ENCODE results near the gene ALDH1L1.

ALDH1L1 gene

GRCh38 chr3:126053949-126054569 lies 126.3 kb downstream of the ALDH1L1 start:
- Histone ChIP-seq H3K4me3 (ENCODE audit: low read length) (no peak overlapping the region), H3K9ac (ENCODE audit: low read length) (no peak overlapping the region), H3K27me3 (ENCODE audit: control insufficient read depth, insufficient read depth, low read length) (no peaks in the 10 kb centered on the region), H3K9me3 (ENCODE audit: control insufficient read depth, low read length) (no peaks in the 10 kb centered on the region), H3K4me1 (ENCODE audit: control insufficient read depth, insufficient read depth, low read length) (no peaks in the 10 kb centered on the region), H3K36me3 (ENCODE audit: control insufficient read depth, insufficient read depth, low read length) (no peaks in the 10 kb centered on the region)

Data from mucosa of stomach (tissue), 1 donor.